ENCODE results near the gene FNBP1. TPM values are rescaled to one million over a fixed set of nuclear protein-coding genes. Genes with fewer than 3 reads are reported as not detected.

The FNBP1 gene
- polyA plus RNA-seq, 2 of the 4 experiments (the other 2 are of a cell fraction), result 10.6 to 15.6 TPM

- no peak for TF ChIP-seq HOXA7 (CRISPR knock-in tag; IDR thresholded peaks at IDR 0.05)
Measured at GRCh38 chr9:130023994-130024596, 18.9 kb downstream of the FNBP1 start (continued).

- peaks cover 5% of the 10 kb centered on the region; the same call in 1 of the 3 replicates for H3K9me3 ChIP-seq
- ChIA-PET CTCF (interaction anchor here (1.3 to 1.7 kb wide), 3 partner anchors 19 to 113 kb away, joined by 3 to 4 read pairs (median 4); no protein-coding TSS in a partner anchor), POLR2A (no interaction called here)
- WGBS (ENCODE audit: missing lambda C conversion rate), result 61% methylated on average over 7 of the region's 7 CpGs
- H3K27ac ChIP-seq, result peak overlapping the region in 1 of 2 experiments; percentile 59; a peak in 2 of 6 replicates
- peak; percentile 48 to 54; a peak in 5 of 6 replicates for ATAC-seq
- H3K4me3 ChIP-seq, result no peak overlapping the region
- H3K4me2 ChIP-seq, result 0 out of 3 replicates have a peak overlapping the region, but pooled peaks have one; percentile 1
- no peak for DNase-seq (ENCODE audit: low read depth in 1 of 2, low spot score in 1 of 2)
- peaks cover 30% of the 10 kb centered on the region for H3K4me1 ChIP-seq
- FAIRE-seq, result no peak
- no peak for TF ChIP-seq KDM1A (IDR thresholded peaks at IDR 0.05; ENCODE audit: low read depth)
- no peak for TF ChIP-seq CTCF (IDR thresholded peaks at IDR 0.05)
- TF ChIP-seq EHF (CRISPR knock-in tag; IDR thresholded peaks at IDR 0.05), result no peak
- TF ChIP-seq ELK1 (IDR thresholded peaks at IDR 0.05; ENCODE audit: low read depth, low read length), result no peak
- TF ChIP-seq ZFP36 (IDR thresholded peaks at IDR 0.05; ENCODE audit: borderline replicate concordance, partially characterized antibody), result no peak
- no peak for TF ChIP-seq POLR2AphosphoS2 (conservative IDR thresholded peaks at IDR 0.05; ENCODE audit: low read length)
- TF ChIP-seq BHLHE40 (IDR thresholded peaks at IDR 0.05; ENCODE audit: low read depth, low read length), result no peak
- TF ChIP-seq E2F6 (IDR thresholded peaks at IDR 0.05; ENCODE audit: borderline replicate concordance, low read depth), result no peak
- TF ChIP-seq HOXB13 (CRISPR knock-in tag; IDR thresholded peaks at IDR 0.05; ENCODE audit: low read depth), result no peak
- TF ChIP-seq SMC3 (IDR thresholded peaks at IDR 0.05), result no peak
- no peak for TF ChIP-seq MAZ (IDR thresholded peaks at IDR 0.05; ENCODE audit: borderline replicate concordance, low read depth, low read length)
- no peak for TF ChIP-seq HEYL (CRISPR knock-in tag; IDR thresholded peaks at IDR 0.05)
- TF ChIP-seq GATA3 (IDR thresholded peaks at IDR 0.05; ENCODE audit: borderline replicate concordance), result no peak
- no peak for TF ChIP-seq HMGXB4 (CRISPR knock-in tag; IDR thresholded peaks at IDR 0.05; ENCODE audit: borderline replicate concordance)
- no peak for TF ChIP-seq TP53 (CRISPR knock-in tag; IDR thresholded peaks at IDR 0.05)
- TF ChIP-seq USF2 (IDR thresholded peaks at IDR 0.05), result no peak
- no peak for TF ChIP-seq CHD4 (IDR thresholded peaks at IDR 0.05; ENCODE audit: borderline replicate concordance)
Measured at GRCh38 chr9:130023144-130023787, 19.7 kb downstream of the FNBP1 start.
